GM21528 (cell line): ENCODE data around the gene DHH.
"Not testable (repeated sequence)": the region's sequence is repeated elsewhere in the genome, so short reads cannot be mapped to it uniquely, and the experiment has no call there.

Source experiments
- ATAC-seq: cut with Tn5 transposase; IDR thresholded peaks from one replicate; pipeline ENCODE4 v1.9.1; 2021; ENCODE audit warnings: mild to moderate bottlenecking, moderate library complexity; ENCODE audit not compliant: unreplicated experiment, low FRiP score

The DHH gene

GRCh38 chr12:49094160-49094974, at the start of gene DHH:
TSS of gene DHH (minus strand) at chr12:49094801. CDS start at chr12:49094512, 289 bp downstream.
- no peak for ATAC-seq

- no peak for ATAC-seq
Measured at GRCh38 chr12:49144384-49144783, 49.8 kb upstream of the DHH start.

GRCh38 chr12:49138999-49139398, 44.4 kb upstream of the DHH start:
- ATAC-seq: no peak

- no peak for ATAC-seq
Measured at GRCh38 chr12:49138587-49138986, 44.0 kb upstream of the DHH start.

GRCh38 chr12:49137476-49137875, 42.9 kb upstream of the DHH start:
- ATAC-seq: no peak

GRCh38 chr12:49136997-49137396, 42.4 kb upstream of the DHH start:
- not testable (repeated sequence) for ATAC-seq

- no peak for ATAC-seq
Measured at GRCh38 chr12:49133590-49133989, 39.0 kb upstream of the DHH start.

GRCh38 chr12:49133014-49133413, 38.4 kb upstream of the DHH start:
- no peak for ATAC-seq

DNA sequence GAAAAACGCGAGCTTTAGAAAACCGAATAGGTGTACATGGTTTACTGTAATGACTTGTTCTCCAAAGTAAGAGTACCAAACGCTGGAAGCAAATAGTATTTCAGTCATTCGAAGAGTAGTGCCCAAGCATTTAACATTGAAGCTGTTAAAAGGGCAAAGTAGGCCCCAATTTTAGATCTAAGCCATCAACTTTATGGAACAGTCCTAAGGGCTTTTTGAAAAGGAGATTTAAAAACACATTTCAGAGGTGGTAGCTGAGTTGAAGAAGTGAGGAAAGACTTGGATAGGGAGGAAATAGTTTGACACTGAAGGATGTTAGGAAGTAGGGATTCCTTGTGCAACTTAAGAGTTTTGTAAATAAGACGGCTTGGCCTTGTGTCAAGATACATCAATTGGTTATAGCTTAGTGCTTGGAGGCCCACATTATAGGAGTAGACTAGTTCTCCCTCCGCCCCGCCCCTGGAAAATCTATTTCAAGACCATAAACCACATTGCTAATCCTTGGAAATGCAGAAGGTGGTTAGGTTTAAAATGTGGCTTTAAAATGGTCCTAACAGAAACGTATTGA, 37.4 kb upstream of the DHH start:
- ATAC-seq: no peak

DNA sequence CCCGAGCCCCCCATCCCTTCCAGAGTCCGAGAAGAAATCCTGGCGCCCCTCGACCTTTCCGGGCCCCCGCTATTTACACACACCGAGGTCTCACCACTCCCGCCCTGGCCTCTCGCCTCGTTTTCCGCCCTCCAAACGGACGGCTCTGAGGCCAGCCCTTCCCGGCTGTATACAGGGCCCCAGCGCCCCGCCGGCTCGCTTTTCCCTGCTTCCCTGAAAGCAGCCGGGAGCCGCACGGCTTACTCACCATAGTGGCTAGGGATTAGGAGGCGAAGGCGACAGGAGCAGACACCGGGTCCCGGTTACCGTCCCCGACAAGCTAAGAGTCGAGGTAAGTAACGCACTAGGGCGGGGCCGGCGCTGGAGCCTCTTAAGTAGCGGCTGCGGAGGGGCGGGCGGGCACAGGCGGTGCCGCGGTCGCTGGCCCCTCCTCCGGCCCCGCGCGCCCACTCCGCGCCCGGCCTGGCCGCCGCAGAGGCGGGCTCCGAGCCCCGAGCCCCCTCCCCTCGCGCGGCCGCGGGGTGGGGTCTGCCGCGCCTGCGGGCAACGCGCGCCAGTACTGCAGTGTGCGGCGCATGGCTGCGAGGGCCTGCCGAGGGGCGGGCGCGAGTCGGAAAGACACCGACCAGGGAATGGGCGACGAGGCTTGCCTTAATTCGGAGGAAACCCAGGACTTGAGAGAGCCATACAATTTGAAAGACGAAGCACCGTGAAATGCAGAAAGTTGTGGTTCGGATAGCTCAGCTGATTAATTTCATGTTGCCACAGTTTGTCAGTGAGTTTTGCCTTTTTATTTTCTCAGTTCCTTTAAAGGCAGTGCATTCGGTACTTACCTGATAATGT, 36.7 kb upstream of the DHH start, which contains the start of gene TUBA1B:
TSS of gene TUBA1B (minus strand) at position 345 of the 843 bp plus-strand sequence. CDS start at position 250, 95 bp downstream.
- ATAC-seq: peak; percentile 69

DNA sequence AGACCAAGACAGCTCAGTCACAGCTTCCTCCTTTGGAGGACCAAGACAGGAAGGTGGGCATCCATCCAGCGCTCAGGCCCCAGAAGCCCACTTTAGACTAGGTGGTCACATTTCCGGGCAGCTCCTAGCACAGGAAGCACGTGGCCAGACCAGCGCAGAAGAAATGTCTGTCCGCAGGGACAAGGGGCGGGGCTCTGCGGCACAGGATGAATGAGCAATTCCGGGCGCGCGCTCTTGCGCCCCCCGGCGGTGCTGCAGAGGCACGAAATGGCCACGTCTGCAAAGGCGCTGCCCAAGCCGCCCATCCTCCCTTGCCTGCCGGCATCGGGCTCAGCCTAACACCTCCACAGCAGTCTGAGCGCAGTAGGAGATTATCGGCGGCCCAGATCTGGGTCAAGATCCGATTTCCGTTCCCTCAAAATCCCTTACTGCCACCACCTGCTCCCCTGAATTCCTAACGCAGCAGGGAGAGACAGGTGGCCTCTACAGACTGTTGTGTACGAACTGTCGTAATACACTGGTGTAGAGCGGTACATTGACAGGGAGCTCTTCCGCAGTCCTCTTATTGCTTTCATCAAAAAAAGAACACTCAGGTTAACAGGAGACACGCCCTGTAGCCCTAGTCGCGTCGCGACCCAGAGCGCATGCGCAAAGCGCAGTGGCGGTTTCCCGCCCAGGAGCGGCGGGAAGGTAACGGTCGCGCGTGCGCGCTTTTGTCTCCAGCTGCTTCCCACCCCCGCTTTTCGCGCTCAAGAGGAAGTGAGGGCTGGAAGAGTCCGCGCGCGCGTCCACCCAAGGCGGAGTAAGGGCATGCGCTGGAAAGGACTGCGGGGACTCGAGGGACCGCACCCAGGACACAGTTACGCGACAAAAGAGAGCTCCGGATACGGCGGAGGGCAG, 35.8 kb upstream of the DHH start:
- peak; percentile 51 for ATAC-seq

DNA sequence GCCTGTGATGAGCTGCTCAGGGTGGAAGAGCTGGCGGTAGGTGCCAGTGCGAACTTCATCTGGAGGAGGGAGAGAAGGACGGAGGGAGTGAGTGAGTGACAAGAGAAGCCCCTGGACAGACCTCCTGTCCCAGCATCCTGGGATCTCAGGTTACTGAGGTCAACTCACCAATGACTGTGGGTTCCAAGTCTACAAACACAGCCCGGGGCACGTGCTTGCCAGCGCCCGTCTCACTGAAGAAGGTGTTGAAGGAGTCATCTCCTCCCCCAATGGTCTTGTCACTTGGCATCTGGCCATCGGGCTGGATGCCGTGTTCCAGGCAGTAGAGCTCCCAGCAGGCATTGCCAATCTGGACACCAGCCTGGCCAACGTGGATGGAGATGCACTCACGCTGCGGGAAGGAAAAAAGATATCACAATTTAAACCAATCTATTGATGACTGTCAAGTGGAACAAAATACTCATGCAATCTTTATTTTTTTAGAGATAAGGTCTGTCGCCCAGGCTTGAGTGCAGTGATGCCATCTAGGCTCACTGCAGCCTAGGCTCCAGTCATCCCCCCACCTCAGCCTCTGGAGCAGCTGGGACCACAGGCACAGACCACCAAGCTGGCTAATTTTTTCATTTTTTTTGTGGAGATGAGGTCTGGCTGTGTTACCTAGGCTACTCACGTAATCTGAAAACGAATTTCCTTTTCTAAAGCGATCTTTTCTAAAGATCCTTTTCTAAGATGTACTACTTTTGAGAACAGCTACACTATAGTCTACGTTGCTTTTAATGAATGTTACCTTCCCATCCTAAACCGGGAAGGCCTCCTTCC, 34.9 kb upstream of the DHH start:
- ATAC-seq: no peak

- not testable (repeated sequence) for ATAC-seq
Measured at GRCh38 chr12:49127971-49128370, 33.4 kb upstream of the DHH start.

- ATAC-seq: no peak
Measured at GRCh38 chr12:49126852-49127763, 32.5 kb upstream of the DHH start.

- ATAC-seq: no peak
Measured at GRCh38 chr12:49121047-49121696, 26.6 kb upstream of the DHH start.

GRCh38 chr12:49111206-49111605, 16.6 kb upstream of the DHH start:
- ATAC-seq: no peak

DNA sequence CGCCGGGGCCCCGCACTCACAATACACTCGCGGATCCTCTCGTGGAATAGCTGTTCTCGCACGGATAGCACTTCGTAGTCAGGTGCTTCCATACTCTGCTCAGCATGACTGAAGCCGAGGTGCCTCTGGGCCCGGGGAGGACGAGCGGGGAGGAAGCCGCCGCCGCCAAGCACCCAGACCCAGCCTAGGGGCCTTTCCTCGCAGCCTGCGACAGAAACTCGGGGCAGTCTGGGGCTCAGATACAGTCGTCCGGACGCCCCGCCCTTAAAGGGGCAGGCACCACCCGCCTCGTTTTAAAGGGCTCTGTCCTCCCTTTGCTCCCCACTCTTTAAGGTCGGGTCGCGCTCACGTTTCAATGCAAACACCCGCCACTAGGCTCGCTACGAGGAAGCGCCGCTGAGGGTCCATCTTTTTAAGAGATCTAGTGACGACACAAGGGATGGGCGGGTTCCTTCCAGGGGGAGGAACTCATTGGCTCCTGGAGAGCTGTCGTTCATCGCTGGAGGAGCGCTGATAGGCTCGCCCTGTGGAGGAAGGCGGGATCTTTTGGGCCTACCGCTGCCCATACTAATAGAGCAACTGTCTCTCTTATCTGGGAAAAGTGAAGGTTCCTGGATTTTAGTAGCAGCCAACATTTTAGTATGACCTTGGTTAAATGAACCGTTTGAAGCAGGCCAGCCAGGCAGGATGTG, 16.0 kb upstream of the DHH start, which contains the start of gene LMBR1L:
TSS of gene LMBR1L (minus strand) at position 384 of the 692 bp plus-strand sequence. CDS start at position 92, 292 bp downstream.
- peak; percentile 98 for ATAC-seq
